ENCODE measurements around the gene TNS3.

TNS3 gene

GRCh38 chr7:47281161-47281560, 300.8 kb downstream of the TNS3 start:
- Histone ChIP-seq H3K4me2 (ENCODE audit: low read length) (no peak overlapping the region), H3K27me3 (ENCODE audit: control insufficient read depth, low read length) (no peaks in the 10 kb centered on the region), H3F3A (ENCODE audit: control insufficient read depth, insufficient read depth) (no peaks in the 10 kb centered on the region), H3K27ac (ENCODE audit: low read depth, low read length) (no peak overlapping the region), H3K4me1 (ENCODE audit: control insufficient read depth, low read length) (peaks cover 15% of the 10 kb centered on the region), H3K79me2 (ENCODE audit: control insufficient read depth, low read length) (no peaks in the 10 kb centered on the region), H3K9me2 (replicated peaks; ENCODE audit: control insufficient read depth, low read length) (no peaks in the 10 kb centered on the region), H3K36me3 (ENCODE audit: control insufficient read depth, low read length) (no peaks in the 10 kb centered on the region), H3K4me3 (ENCODE audit: low read length) (no peak overlapping the region), H4K20me1 (ENCODE audit: control insufficient read depth, insufficient read depth, low read depth, low read length) (no peaks in the 10 kb centered on the region), H3K9me3 (ENCODE audit: control insufficient read depth, insufficient read depth, low read length) (peaks cover 4% of the 10 kb centered on the region; the same call in 1 of the 2 replicates)
- no peak for TF ChIP-seq EZH2phosphoT487 (IDR thresholded peaks at IDR 0.05; ENCODE audit: borderline replicate concordance, low read length)
- TF ChIP-seq, protein P1, sequence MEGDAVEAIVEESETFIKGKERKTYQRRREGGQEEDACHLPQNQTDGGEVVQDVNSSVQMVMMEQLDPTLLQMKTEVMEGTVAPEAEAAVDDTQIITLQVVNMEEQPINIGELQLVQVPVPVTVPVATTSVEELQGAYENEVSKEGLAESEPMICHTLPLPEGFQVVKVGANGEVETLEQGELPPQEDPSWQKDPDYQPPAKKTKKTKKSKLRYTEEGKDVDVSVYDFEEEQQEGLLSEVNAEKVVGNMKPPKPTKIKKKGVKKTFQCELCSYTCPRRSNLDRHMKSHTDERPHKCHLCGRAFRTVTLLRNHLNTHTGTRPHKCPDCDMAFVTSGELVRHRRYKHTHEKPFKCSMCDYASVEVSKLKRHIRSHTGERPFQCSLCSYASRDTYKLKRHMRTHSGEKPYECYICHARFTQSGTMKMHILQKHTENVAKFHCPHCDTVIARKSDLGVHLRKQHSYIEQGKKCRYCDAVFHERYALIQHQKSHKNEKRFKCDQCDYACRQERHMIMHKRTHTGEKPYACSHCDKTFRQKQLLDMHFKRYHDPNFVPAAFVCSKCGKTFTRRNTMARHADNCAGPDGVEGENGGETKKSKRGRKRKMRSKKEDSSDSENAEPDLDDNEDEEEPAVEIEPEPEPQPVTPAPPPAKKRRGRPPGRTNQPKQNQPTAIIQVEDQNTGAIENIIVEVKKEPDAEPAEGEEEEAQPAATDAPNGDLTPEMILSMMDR (IDR thresholded peaks at IDR 0.05; ENCODE audit: low read depth, low read length, poor library complexity, severe bottlenecking), result no peak

DNA sequence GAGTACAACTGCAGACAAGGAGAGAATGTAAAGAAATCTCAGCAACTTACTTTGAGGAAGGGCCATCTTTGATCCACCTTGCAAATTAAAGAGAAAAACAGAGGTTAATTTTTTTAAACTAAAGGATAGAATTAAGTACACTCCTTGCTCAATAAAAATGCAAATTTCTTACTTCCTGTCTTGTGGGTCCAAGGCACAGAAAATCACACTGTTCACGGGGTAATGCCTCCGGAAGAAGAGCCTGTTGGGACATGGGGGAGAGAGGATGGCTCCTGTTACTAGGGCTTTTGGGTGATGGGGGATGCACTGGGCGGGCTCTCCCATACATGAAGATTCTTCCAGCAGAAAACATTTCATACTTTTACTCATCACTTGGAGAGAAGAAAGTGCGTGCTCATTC, 301.8 kb downstream of the TNS3 start:
- H3K9me2 ChIP-seq (replicated peaks; ENCODE audit: control insufficient read depth, low read length), result no peaks in the 10 kb centered on the region
- H4K20me1 ChIP-seq (ENCODE audit: control insufficient read depth, insufficient read depth, low read depth, low read length), result no peaks in the 10 kb centered on the region
- H3K79me2 ChIP-seq (ENCODE audit: control insufficient read depth, low read length), result no peaks in the 10 kb centered on the region
- H3K36me3 ChIP-seq (ENCODE audit: control insufficient read depth, low read length), result no peaks in the 10 kb centered on the region
- H3K4me2 ChIP-seq (ENCODE audit: low read length), result peak overlapping the region; percentile 32
- no peaks in the 10 kb centered on the region for H3K27me3 ChIP-seq (ENCODE audit: control insufficient read depth, low read length)
- no peak overlapping the region for H3K4me3 ChIP-seq (ENCODE audit: low read length)
- H3K27ac ChIP-seq (ENCODE audit: low read depth, low read length), result no peak overlapping the region
- H3F3A ChIP-seq (ENCODE audit: control insufficient read depth, insufficient read depth), result no peaks in the 10 kb centered on the region
- no peak for TF ChIP-seq EZH2phosphoT487 (IDR thresholded peaks at IDR 0.05; ENCODE audit: borderline replicate concordance, low read length)
- TF ChIP-seq, protein P1 (IDR thresholded peaks at IDR 0.05; ENCODE audit: low read depth, low read length, poor library complexity, severe bottlenecking), result no peak
- H3K4me1 ChIP-seq (ENCODE audit: control insufficient read depth, low read length), result peaks cover 15% of the 10 kb centered on the region
- H3K9me3 ChIP-seq (ENCODE audit: control insufficient read depth, insufficient read depth, low read length), result 0 out of 2 replicates have a peak, but pooled peaks cover 4% of the 10 kb centered on the region

GRCh38 chr7:47278043-47278442, 303.9 kb downstream of the TNS3 start:
- H3K4me1 ChIP-seq (ENCODE audit: control insufficient read depth, low read length), result peaks cover 15% of the 10 kb centered on the region
- no peaks in the 10 kb centered on the region for H3K27me3 ChIP-seq (ENCODE audit: control insufficient read depth, low read length)
- H3K27ac ChIP-seq (ENCODE audit: low read depth, low read length), result no peak overlapping the region
- TF ChIP-seq EZH2phosphoT487 (IDR thresholded peaks at IDR 0.05; ENCODE audit: borderline replicate concordance, low read length), result no peak
- TF ChIP-seq, protein P1 (IDR thresholded peaks at IDR 0.05; ENCODE audit: low read depth, low read length, poor library complexity, severe bottlenecking), result no peak
- H3K4me2 ChIP-seq (ENCODE audit: low read length), result no peak overlapping the region
- H3K36me3 ChIP-seq (ENCODE audit: control insufficient read depth, low read length), result no peaks in the 10 kb centered on the region
- no peaks in the 10 kb centered on the region for H3F3A ChIP-seq (ENCODE audit: control insufficient read depth, insufficient read depth)
- no peak overlapping the region for H3K4me3 ChIP-seq (ENCODE audit: low read length)
- no peaks in the 10 kb centered on the region for H4K20me1 ChIP-seq (ENCODE audit: control insufficient read depth, insufficient read depth, low read depth, low read length)
- no peaks in the 10 kb centered on the region for H3K9me3 ChIP-seq (ENCODE audit: control insufficient read depth, insufficient read depth, low read length)
- no peaks in the 10 kb centered on the region for H3K79me2 ChIP-seq (ENCODE audit: control insufficient read depth, low read length)
- no peaks in the 10 kb centered on the region for H3K9me2 ChIP-seq (replicated peaks; ENCODE audit: control insufficient read depth, low read length)

Data from DOHH2 (cell line).